Hepatocyte (in vitro differentiated cells): ENCODE data around the gene ATP5F1D. TPM values are rescaled to one million over a fixed set of nuclear protein-coding genes. Genes with fewer than 3 reads are reported as not detected.

Source experiments
- DNase-seq: peaks from one replicate; pipeline ENCODE4 v3.0.0-alpha.2; 2016; ENCODE audit warnings: low spot score
- H2AFZ ChIP-seq: fragments of 200-600 bp; sonication (generic); 2 replicates; pipeline ENCODE4 v1.6.0; 2016; ENCODE audit warnings: antibody characterized with exemption, mild to moderate bottlenecking
- H3K27ac ChIP-seq: fragments of 200-600 bp; sonication (generic); 2 replicates; pipeline ENCODE4 v1.5.1; 2016; ENCODE audit warnings: mild to moderate bottlenecking
- H3K27me3 ChIP-seq: fragments of 200-600 bp; sonication (generic); 2 replicates; pipeline ENCODE4 v1.6.1; 2016
- H3K36me3 ChIP-seq: fragments of 200-600 bp; sonication (generic); replicated peaks from 2 replicates; pipeline ENCODE4 v1.5.1; 2016; ENCODE audit warnings: low read depth; ENCODE audit not compliant: insufficient read depth
- H3K4me1 ChIP-seq: fragments of 200-600 bp; sonication (generic); 2 replicates; pipeline ENCODE4 v1.5.1; 2016; ENCODE audit warnings: mild to moderate bottlenecking, moderate library complexity; ENCODE audit not compliant: insufficient read depth
- H3K4me2 ChIP-seq: fragments of 200-600 bp; sonication (generic); 2 replicates; pipeline ENCODE4 v1.6.0; 2016
- H3K4me3 ChIP-seq: fragments of 200-600 bp; sonication (generic); 2 replicates; pipeline ENCODE4 v1.5.1; 2016; ENCODE audit warnings: mild to moderate bottlenecking
- H3K79me2 ChIP-seq: fragments of 200-600 bp; sonication (generic); 2 replicates; pipeline ENCODE4 v1.6.0; 2017; ENCODE audit warnings: mild to moderate bottlenecking
- H3K9me2 ChIP-seq: fragments of 200-600 bp; sonication (generic); replicated peaks from 2 replicates; pipeline ENCODE4 v1.6.0; 2017; ENCODE audit warnings: mild to moderate bottlenecking; ENCODE audit not compliant: insufficient read depth
- H3K9me3 ChIP-seq: fragments of 200-600 bp; sonication (generic); 2 replicates; pipeline ENCODE4 v1.5.1; 2016; ENCODE audit warnings: low read depth, mild to moderate bottlenecking
- H4K20me1 ChIP-seq: fragments of 200-600 bp; sonication (generic); 2 replicates; pipeline ENCODE4 v1.6.0; 2016; ENCODE audit warnings: mild to moderate bottlenecking; ENCODE audit not compliant: insufficient read depth, poor library complexity, severe bottlenecking
- CTCF ChIP-seq: fragments of 200-600 bp; sonication (generic); IDR thresholded peaks from 2 replicates; pipeline ENCODE4 v1.5.1; 2016; ENCODE audit warnings: antibody characterized with exemption, mild to moderate bottlenecking; ENCODE audit not compliant: poor library complexity
- EZH2 ChIP-seq: fragments of 200-600 bp; sonication (generic); IDR thresholded peaks from 2 replicates; pipeline ENCODE4 v1.6.1; 2016; ENCODE audit warnings: antibody characterized with exemption, mild to moderate bottlenecking, borderline replicate concordance
- EZH2phosphoT487 ChIP-seq: fragments of 200-600 bp; sonication (generic); IDR thresholded peaks from one replicate; pipeline ENCODE4 v1.6.1; 2018; ENCODE audit warnings: antibody characterized with exemption, mild to moderate bottlenecking, low read depth, moderate library complexity; ENCODE audit not compliant: unreplicated experiment, severe bottlenecking
- WGBS: methylation state at CpG from one replicate; pipeline ENCODE4 v1.1.6; 2016; ENCODE audit warnings: low lambda C conversion rate; ENCODE audit errors: missing lambda C conversion rate; 5-methylcytosine and 5-hydroxymethylcytosine counted together
- polyA plus RNA-seq: library from polyadenylated mRNA; unstranded; fragments of >200 nt; fragmentation: Nextera tagmentation; extraction: Ambion mirVana; gene quantifications from 2 replicates; pipeline ENCODE4 v1.2.1, GENCODE V29; 2016
- total RNA-seq: library from RNA; depleted of rRNA; stranded (reverse); fragments of >200 nt; gene quantifications from 2 replicates; pipeline ENCODE4 v1.2.3, GENCODE V29; 2014

The ATP5F1D gene
- total and polyA plus RNA-seq, 2 experiments from 2014 or later = 54.0 to 291 TPM

DNA sequence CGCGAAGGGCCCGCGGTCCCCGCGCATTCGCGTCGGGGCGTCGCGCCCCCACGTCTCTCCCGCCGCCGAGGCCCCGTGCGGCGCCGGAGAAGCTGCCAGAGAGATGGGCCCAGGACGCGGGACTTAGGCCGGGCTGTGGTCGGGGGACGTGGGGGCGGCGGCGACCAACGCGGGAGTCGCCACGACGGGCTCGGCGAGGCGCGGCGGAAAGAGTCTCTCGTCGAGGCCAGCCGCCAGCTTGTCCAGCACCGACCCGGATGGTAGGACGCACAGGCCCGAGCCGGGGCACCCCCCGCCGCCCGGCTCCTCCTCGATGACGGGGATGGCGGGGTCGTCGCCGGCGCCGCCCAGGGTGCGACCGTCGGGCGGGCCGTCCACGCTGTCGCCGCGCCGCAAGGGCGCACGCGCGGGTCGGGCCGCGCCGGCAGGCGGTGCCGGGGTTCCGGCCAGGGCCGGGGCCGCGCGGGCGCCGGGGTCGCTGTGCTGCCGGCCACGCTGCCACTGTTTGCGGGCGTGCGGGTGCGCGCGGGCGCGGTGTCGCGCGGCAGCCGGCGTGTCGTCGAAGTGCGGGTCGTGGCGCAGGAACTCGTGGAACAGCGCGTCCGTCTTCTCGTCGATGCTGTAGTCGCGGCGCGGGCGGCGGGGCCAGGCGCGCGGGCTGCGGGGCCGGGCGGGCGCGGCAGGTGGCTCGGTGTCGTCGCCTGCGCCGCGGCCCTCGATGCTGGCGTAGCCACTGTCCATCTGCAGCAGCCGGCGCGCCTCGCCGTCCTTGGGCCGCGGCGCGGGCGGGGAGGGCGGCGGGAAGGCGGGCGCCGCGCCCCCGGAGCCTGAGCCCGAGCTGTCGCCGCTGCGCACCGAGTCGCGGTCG is 12.3 kb upstream of the ATP5F1D start:
- H3K9me2 ChIP-seq = no peaks in the 10 kb centered on the region
- H3K4me2 ChIP-seq = no peak overlapping the region
- no peak for TF ChIP-seq EZH2
- no peak for TF ChIP-seq EZH2phosphoT487
- no peak for TF ChIP-seq CTCF
- no peak for DNase-seq
- no peak overlapping the region for H3K27ac ChIP-seq
- no peaks in the 10 kb centered on the region for H3K9me3 ChIP-seq
- WGBS = 99% methylated on average over 32 of the region's 158 CpGs
- peaks cover 17% of the 10 kb centered on the region for H3K4me1 ChIP-seq
- H4K20me1 ChIP-seq = no peaks in the 10 kb centered on the region
- H3K27me3 ChIP-seq = no peaks in the 10 kb centered on the region
- H3K4me3 ChIP-seq = no peak overlapping the region
- H2AFZ ChIP-seq = no peak overlapping the region
- H3K36me3 ChIP-seq = no peaks in the 10 kb centered on the region
- no peaks in the 10 kb centered on the region for H3K79me2 ChIP-seq

DNA sequence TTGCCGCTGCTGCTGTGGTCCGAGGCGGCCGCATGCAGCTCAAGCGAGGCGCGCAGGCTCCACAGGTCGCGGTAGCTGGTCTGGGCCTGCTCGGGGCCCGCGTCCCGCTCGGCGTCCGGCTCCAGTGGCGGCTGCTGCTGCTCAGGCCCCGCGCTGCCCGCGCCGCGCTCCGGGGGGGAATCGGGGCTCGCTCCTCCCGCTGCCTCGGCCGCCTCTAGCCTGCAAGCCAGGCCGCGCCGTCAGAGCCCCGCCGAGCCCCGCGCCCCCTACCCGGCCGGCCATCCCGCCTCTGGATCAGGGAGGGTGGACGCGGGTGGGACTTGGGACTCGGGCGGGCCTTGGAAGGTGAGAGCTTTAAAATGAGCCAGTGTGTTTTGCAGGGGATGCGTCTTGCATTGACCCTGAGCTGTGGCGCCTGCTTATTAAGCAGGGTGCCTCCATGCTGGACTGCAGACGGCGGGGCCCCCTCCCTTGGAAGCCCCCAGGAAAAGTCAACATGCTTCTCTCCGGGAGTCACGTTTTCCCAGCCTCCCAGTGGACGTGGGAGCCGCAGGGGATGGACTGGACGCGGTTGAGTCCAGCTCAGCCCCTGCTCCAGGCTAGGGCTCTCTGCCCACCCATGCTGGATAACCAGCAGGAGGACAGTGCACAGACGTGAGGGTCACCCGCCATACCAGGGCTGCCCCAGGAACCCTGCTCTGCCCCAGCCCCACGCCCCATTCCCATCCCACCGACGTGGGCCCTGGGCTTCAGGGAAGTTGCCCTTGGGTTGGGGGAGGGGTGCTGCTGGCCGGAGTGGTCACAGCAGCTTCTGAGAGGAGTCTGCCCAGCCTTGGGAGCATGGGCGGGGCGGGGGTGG is 11.4 kb upstream of the ATP5F1D start:
- no peak for TF ChIP-seq EZH2
- no peak for TF ChIP-seq CTCF
- no peak overlapping the region for H3K4me2 ChIP-seq
- H3K79me2 ChIP-seq = no peaks in the 10 kb centered on the region
- WGBS = 86% methylated on average over 14 of the region's 61 CpGs
- no peak overlapping the region for H3K27ac ChIP-seq
- H3K4me1 ChIP-seq = peaks cover 17% of the 10 kb centered on the region
- H3K27me3 ChIP-seq = no peaks in the 10 kb centered on the region
- H3K9me2 ChIP-seq = no peaks in the 10 kb centered on the region
- H3K36me3 ChIP-seq = no peaks in the 10 kb centered on the region
- H2AFZ ChIP-seq = no peak overlapping the region
- H3K4me3 ChIP-seq = no peak overlapping the region
- no peak for DNase-seq
- no peaks in the 10 kb centered on the region for H3K9me3 ChIP-seq
- no peaks in the 10 kb centered on the region for H4K20me1 ChIP-seq

DNA sequence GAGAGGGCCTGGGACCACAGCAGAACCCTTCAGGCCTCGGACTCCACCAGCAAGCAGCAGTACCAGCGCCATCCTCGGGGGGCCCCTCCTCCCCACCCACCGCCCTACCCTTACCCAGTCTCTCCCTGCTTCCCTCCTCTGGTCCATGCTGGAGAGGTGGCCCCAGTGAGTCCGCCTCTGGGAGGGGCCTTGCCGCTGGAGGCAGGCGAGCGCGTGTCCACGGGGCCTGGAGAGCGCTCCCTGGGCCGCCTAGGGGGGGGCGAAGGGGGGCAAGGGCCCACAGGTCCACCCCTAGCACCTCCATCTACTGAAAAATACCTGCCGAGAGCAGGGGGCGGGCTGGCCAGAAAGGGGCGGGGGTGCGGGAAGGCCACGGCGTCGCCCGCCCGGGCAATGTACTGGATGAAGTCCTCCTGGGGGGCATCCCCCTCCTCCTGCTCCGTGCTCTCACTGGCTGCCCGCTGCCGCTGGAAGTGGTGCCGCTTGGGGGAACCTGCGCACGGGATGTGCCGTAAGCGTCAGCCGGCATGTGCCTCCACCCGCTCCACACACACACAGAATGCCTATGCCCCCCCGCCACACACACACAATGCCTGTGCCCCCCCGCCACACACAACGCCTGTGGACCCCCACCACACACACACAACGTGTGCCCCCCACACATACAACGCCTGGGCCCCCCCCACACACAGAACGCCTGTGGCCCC is 10.6 kb upstream of the ATP5F1D start:
- Histone ChIP-seq H3K79me2 (no peaks in the 10 kb centered on the region), H3K4me1 (peaks cover 17% of the 10 kb centered on the region), H3K36me3 (no peaks in the 10 kb centered on the region), H3K9me2 (no peaks in the 10 kb centered on the region), H3K4me3 (no peak overlapping the region), H3K4me2 (no peak overlapping the region), H3K27ac (no peak overlapping the region), H4K20me1 (no peaks in the 10 kb centered on the region), H3K27me3 (no peaks in the 10 kb centered on the region), H3K9me3 (no peaks in the 10 kb centered on the region), H2AFZ (no peak overlapping the region)
- DNase-seq = no peak
- 68% methylated on average over 3 of the region's 38 CpGs for WGBS
- TF ChIP-seq EZH2phosphoT487 (no peak), CTCF (no peak), EZH2 (no peak)
